CD14-positive monocyte (primary cell): ENCODE results near the gene ARL15. TPM values are rescaled to one million over a fixed set of nuclear protein-coding genes. Genes with fewer than 3 reads are reported as not detected.
"Not testable (repeated sequence)": the region's sequence is repeated elsewhere in the genome, so short reads cannot be mapped to it uniquely, and the experiment has no call there.

ENCODE experiments used
- DNase-seq, 3 donors: peaks; one replicate each; pipeline ENCODE4 v3.0.0-alpha.2; 2011 to 2022
- H2AFZ ChIP-seq: 2 replicates; pipeline ENCODE4 v1.6.0; 2012; ENCODE audit warnings: mild to moderate bottlenecking, low read depth, low read length, inconsistent platforms; ENCODE audit not compliant: insufficient read depth, poor library complexity, severe bottlenecking
- H3K27ac ChIP-seq, 2 donors: 1 replicate in 1 of 2; 2 replicates in 1 of 2; pipeline ENCODE4 v1.5.1; 2012 to 2013; ENCODE audit warnings: low read length in 2 of 2, control low read depth in 1 of 2, inconsistent platforms in 1 of 2, low read depth in 1 of 2, mild to moderate bottlenecking in 1 of 2
- H3K27me3 ChIP-seq, 2 donors: one replicate each; pipeline versions ENCODE4 v1.6.0 to v1.6.1; 2011 to 2013; ENCODE audit warnings: low read length in 2 of 2; ENCODE audit not compliant: control insufficient read depth in 2 of 2, insufficient read depth in 2 of 2
- H3K36me3 ChIP-seq, 2 donors: replicated peaks in 1 of 2; 1 replicate in 1 of 2; 2 replicates in 1 of 2; pipeline versions ENCODE4 v1.5.1 to v1.6.1; 2012 to 2013; ENCODE audit warnings: low read length in 2 of 2, control low read depth in 1 of 2, inconsistent platforms in 1 of 2, mild to moderate bottlenecking in 1 of 2; ENCODE audit not compliant: insufficient read depth in 2 of 2, control insufficient read depth in 1 of 2
- H3K4me1 ChIP-seq, 2 donors: 1 replicate in 1 of 2; 2 replicates in 1 of 2; pipeline versions ENCODE4 v1.5.1 to v1.6.1; 2012 to 2013; ENCODE audit warnings: low read length in 2 of 2, control low read depth in 1 of 2, inconsistent platforms in 1 of 2, mild to moderate bottlenecking in 1 of 2, moderate library complexity in 1 of 2; ENCODE audit not compliant: insufficient read depth in 2 of 2, control insufficient read depth in 1 of 2
- H3K4me2 ChIP-seq: replicated peaks from 2 replicates; pipeline ENCODE3; 2012; ENCODE audit warnings: low read length, moderate library complexity, mild to moderate bottlenecking; ENCODE audit not compliant: poor library complexity, severe bottlenecking; ENCODE audit errors: extremely low read depth
- H3K4me3 ChIP-seq, 3 experiments: fragments of 200-600 bp in 1 of 3; sonication (generic) in 1 of 3; replicated peaks in 1 of 3; 1 replicate in 2 of 3; 2 replicates in 1 of 3; pipeline ENCODE4 v1.5.1; 2011 to 2013; ENCODE audit warnings: low read length in 3 of 3, mild to moderate bottlenecking in 3 of 3, control low read depth in 2 of 3, low read depth in 2 of 3, inconsistent platforms in 1 of 3, moderate library complexity in 1 of 3
- H3K79me2 ChIP-seq: 2 replicates; pipeline ENCODE4 v1.6.0; 2012; ENCODE audit warnings: mild to moderate bottlenecking, control low read depth, inconsistent platforms, low read length, moderate library complexity; ENCODE audit not compliant: insufficient read depth
- H3K9ac ChIP-seq: 2 replicates; pipeline ENCODE4 v1.6.0; 2017; ENCODE audit warnings: low read length, mild to moderate bottlenecking; ENCODE audit not compliant: insufficient read depth, poor library complexity, severe bottlenecking
- H3K9me3 ChIP-seq, 2 donors: replicated peaks in 1 of 2; 1 replicate in 1 of 2; 2 replicates in 1 of 2; pipeline versions ENCODE4 v1.5.1 to v1.6.1; 2012 to 2013; ENCODE audit warnings: low read length in 2 of 2, control low read depth in 1 of 2; ENCODE audit not compliant: control insufficient read depth in 1 of 2, insufficient read depth in 1 of 2
- H4K20me1 ChIP-seq: 2 replicates; pipeline ENCODE4 v1.6.0; 2012; ENCODE audit warnings: mild to moderate bottlenecking, low read length, control low read depth, moderate library complexity; ENCODE audit not compliant: insufficient read depth
- H3K27ac Mint-ChIP-seq, 7 donors: one replicate each; pipeline ENCODE4 v1.8.0; 2020; ENCODE audit warnings: mild to moderate bottlenecking in 7 of 7, mixed read lengths in 7 of 7, moderate library complexity in 6 of 7, inconsistent platforms in 2 of 7
- H3K27me3 Mint-ChIP-seq, 3 donors: one replicate each; pipeline ENCODE4 v1.8.0; 2021 to 2022; ENCODE audit warnings: low read depth in 3 of 3, mild to moderate bottlenecking in 3 of 3, mixed read lengths in 3 of 3, moderate library complexity in 3 of 3, inconsistent platforms in 1 of 3
- H3K36me3 Mint-ChIP-seq, 2 donors: one replicate each; pipeline ENCODE4 v1.8.0; 2020; ENCODE audit warnings: mixed read lengths in 2 of 2, inconsistent platforms in 1 of 2, mild to moderate bottlenecking in 1 of 2
- H3K4me1 Mint-ChIP-seq: one replicate; pipeline ENCODE4 v1.8.0; 2020; ENCODE audit warnings: mild to moderate bottlenecking, mixed read lengths
- H3K4me3 Mint-ChIP-seq, 2 donors: one replicate each; pipeline ENCODE4 v1.8.0; 2020; ENCODE audit warnings: mild to moderate bottlenecking in 2 of 2, mixed read lengths in 2 of 2, moderate library complexity in 1 of 2
- H3K9me3 Mint-ChIP-seq, 7 donors: one replicate each; pipeline ENCODE4 v1.8.0; 2020 to 2022; ENCODE audit warnings: mixed read lengths in 7 of 7, mild to moderate bottlenecking in 6 of 7, moderate library complexity in 6 of 7, inconsistent platforms in 2 of 7
- WGBS: methylation state at CpG from one replicate; pipeline ENCODE4 v1.1.5; 2013; ENCODE audit warnings: missing lambda C conversion rate; ENCODE audit not compliant: insufficient coverage; 5-methylcytosine and 5-hydroxymethylcytosine counted together
- intact Hi-C, 2 donors: fragments of 100-400 bp; cut with micrococcal nuclease; formaldehyde crosslinking; loops; one replicate each; pipeline versions ENCODE4 v1.15.0 to v1.15.1; 2023
- polyA plus RNA-seq, 3 donors: library from polyadenylated mRNA; depleted of rRNA in 1 of 3; unstranded in 2 of 3; stranded (reverse) in 1 of 3; fragments of 300-500 nt in 2 of 3; fragments of >200 nt in 1 of 3; fragmentation: Illumina TruSeq in 2 of 3; gene quantifications; 1 replicate in 2 of 3; 2 replicates in 1 of 3; pipeline ENCODE4 v1.2.3, GENCODE V29; 2012 to 2021
- TF ChIP-seq, protein P1 (sequence below): fragments of 200-600 bp; IDR thresholded peaks from one replicate; pipeline ENCODE4 v1.8.0; 2022; ENCODE audit warnings: antibody characterized with exemption, mild to moderate bottlenecking

The ARL15 gene
- polyA plus RNA-seq, 3 donors: 10.5 to 27.6 (median 18.0) TPM

DNA sequence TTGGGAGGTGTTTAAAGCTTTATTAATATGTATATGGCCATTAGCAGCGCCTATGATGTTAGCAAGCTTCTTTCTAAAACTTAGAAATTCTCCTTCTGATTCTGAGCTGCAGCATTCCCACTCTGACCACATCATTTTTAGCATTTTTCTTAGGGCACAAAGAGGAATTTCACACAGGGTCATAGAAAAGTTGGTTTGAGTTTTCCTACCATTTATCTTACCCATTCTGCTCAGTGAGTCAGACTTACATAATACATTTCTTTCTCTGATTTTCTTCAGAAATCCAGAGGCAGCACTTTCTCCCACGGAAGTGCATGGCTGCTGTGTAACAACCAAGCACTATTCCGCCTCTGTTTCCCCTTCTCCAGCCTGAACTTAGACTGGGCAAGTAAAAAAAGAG is 246.6 kb downstream of the ARL15 start:
- no peak overlapping the region for H3K4me2 ChIP-seq
- no peak overlapping the region for H3K9ac ChIP-seq
- Mint-ChIP-seq H3K27ac (no peak overlapping the region), H3K4me3 (no peak overlapping the region), H3K4me1 (peaks cover 8% of the 10 kb centered on the region), H3K27me3 (no peaks in the 10 kb centered on the region), H3K9me3 (peaks cover 0 to 4% (median 0%) of the 10 kb centered on the region in 7 donors), H3K36me3 (peaks cover 13 to 14% of the 10 kb centered on the region in 2 donors)
- no peaks in the 10 kb centered on the region for H3K4me1 ChIP-seq
- WGBS: 100% methylated on average over 1 of the region's 3 CpGs
- H3K27ac ChIP-seq: no peak overlapping the region
- no peaks in the 10 kb centered on the region for H3K9me3 ChIP-seq
- H3K79me2 ChIP-seq: no peaks in the 10 kb centered on the region
- H3K27me3 ChIP-seq: no peaks in the 10 kb centered on the region
- no peak overlapping the region for H3K4me3 ChIP-seq
- no peaks in the 10 kb centered on the region for H4K20me1 ChIP-seq
- intact Hi-C loops: no loop called here
- TF ChIP-seq, protein P1, sequence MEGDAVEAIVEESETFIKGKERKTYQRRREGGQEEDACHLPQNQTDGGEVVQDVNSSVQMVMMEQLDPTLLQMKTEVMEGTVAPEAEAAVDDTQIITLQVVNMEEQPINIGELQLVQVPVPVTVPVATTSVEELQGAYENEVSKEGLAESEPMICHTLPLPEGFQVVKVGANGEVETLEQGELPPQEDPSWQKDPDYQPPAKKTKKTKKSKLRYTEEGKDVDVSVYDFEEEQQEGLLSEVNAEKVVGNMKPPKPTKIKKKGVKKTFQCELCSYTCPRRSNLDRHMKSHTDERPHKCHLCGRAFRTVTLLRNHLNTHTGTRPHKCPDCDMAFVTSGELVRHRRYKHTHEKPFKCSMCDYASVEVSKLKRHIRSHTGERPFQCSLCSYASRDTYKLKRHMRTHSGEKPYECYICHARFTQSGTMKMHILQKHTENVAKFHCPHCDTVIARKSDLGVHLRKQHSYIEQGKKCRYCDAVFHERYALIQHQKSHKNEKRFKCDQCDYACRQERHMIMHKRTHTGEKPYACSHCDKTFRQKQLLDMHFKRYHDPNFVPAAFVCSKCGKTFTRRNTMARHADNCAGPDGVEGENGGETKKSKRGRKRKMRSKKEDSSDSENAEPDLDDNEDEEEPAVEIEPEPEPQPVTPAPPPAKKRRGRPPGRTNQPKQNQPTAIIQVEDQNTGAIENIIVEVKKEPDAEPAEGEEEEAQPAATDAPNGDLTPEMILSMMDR: no peak
- no peak for DNase-seq
- no peaks in the 10 kb centered on the region for H3K36me3 ChIP-seq
- H2AFZ ChIP-seq: no peak overlapping the region

DNA sequence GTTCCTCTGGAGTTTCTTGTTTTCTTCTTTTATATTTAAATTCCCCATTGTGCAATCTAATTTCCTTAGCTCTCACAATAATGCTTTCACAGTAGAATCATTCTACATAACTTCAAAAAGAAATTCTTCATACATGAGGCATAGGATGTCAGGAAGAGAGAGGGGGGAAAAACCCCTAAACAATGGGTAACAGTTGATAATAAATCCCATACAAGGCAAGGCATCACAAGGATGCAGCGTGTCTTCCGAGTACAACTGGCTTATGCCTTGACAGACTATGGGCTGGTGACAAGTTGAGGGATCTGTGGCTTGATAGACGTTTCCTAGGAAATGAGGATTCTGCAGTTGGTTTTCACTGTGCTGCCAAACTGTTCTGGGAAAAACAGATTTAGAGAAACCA is 247.4 kb downstream of the ARL15 start:
- no peaks in the 10 kb centered on the region for H3K79me2 ChIP-seq
- H3K9ac ChIP-seq: no peak overlapping the region
- no peaks in the 10 kb centered on the region for H4K20me1 ChIP-seq
- H3K36me3 Mint-ChIP-seq: peaks cover 17% of the 10 kb centered on the region in 2 donors
- H3K36me3 ChIP-seq: no peaks in the 10 kb centered on the region
- H3K4me1 Mint-ChIP-seq: peaks cover 11% of the 10 kb centered on the region
- no peaks in the 10 kb centered on the region for H3K9me3 ChIP-seq
- no peak overlapping the region for H3K4me2 ChIP-seq
- TF ChIP-seq, protein P1: no peak
- H3K9me3 Mint-ChIP-seq: peaks cover 0 to 4% (median 0%) of the 10 kb centered on the region in 7 donors
- WGBS: 100% methylated on average over 2 of the region's 3 CpGs
- no peak for DNase-seq
- no peaks in the 10 kb centered on the region for H3K27me3 ChIP-seq
- no peak overlapping the region for H3K27ac Mint-ChIP-seq
- no peak overlapping the region for H3K27ac ChIP-seq
- H3K4me3 Mint-ChIP-seq: no peak overlapping the region
- no peaks in the 10 kb centered on the region for H3K27me3 Mint-ChIP-seq
- intact Hi-C loops: no loop called here
- no peak overlapping the region for H3K4me3 ChIP-seq
- H2AFZ ChIP-seq: no peak overlapping the region
- H3K4me1 ChIP-seq: no peaks in the 10 kb centered on the region

DNA sequence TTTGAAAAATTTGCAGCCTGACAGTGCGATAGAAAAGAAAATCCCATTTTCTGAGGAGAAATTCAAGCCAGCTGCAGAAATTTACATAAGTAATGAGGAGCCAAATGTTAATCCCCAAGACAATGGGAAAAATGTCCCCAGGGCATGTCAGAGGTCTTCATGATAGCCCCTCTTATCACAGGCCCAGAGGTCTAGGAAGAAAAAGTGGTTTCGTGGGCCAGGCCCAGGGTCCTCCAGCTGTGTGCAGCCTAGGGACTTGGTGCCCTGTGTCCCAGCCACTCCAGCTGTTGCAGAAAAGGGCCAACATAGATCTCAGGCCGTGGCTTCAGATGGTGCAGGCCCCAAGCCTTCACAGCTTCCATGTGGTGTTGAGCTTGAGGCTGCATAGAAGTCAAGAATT is 249.5 kb downstream of the ARL15 start:
- H3K4me3 ChIP-seq, H3K27ac Mint-ChIP-seq, H3K9ac ChIP-seq, intact Hi-C loops, H4K20me1 ChIP-seq, H3K36me3 ChIP-seq, H3K4me2 ChIP-seq, DNase-seq, H3K9me3 Mint-ChIP-seq, H3K27me3 ChIP-seq, H3K79me2 ChIP-seq, H3K4me3 Mint-ChIP-seq, H3K4me1 ChIP-seq, H2AFZ ChIP-seq, H3K9me3 ChIP-seq, H3K27me3 Mint-ChIP-seq, H3K27ac ChIP-seq: not testable (repeated sequence)
- H3K4me1 Mint-ChIP-seq: peaks cover 11% of the 10 kb centered on the region
- peaks cover 17% of the 10 kb centered on the region in 2 donors for H3K36me3 Mint-ChIP-seq
- 93% methylated on average over 2 of the region's 3 CpGs for WGBS
